ENCODE results near the gene MFF. TPM values are rescaled to one million over a fixed set of nuclear protein-coding genes. Genes with fewer than 3 reads are reported as not detected.

MFF gene
- total and polyA plus RNA-seq, 2 donors from 2014 or later: 80.8 to 110 TPM

DNA sequence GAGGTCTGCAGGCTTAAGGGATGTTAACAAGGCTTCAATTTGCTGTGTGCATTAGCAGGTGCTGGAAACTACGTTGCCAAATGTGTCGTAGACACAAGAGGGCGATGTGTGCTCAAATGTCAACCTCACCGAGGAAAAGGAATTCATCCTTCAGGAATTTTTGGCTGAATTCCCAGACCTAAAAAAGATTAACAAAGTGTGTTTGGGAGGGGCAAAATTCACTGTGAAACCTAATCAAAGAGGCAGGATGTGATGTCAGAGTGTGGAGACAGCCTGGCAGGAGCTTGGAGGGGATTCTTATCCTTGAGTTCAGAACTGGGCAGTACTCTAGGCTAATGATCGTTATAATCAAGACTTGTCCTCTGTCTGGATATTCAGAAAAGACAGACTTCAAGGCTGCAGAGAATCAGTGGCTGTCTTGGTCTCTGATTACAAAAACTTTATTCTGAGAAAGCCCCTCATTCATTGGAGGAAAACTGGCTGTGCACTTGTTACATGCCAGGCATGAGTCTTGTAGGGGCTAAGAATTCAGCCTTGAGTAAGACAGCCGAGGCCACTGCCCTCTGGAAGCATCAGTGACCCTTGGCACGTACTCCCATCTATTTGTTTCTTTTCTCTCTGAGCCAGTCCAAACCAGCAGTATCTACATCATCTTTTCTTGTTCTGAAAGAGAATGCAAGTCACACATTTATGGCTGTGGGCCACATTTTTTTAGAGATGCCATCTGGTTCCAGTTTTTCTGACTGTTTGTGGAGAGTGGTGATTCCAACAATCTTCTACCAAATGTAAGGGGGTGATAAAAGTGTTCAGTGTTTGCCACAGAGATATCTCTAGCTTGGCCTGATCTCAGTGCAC is 81.4 kb downstream of the MFF start:
- H3K36me3 ChIP-seq (ENCODE audit: control insufficient read depth in 2 of 3, insufficient read depth in 3 of 3, low read length in 3 of 3): no peaks in the 10 kb centered on the region
- peaks cover 6 to 15% (median 8%) of the 10 kb centered on the region in 3 donors for H3K4me1 ChIP-seq (ENCODE audit: control insufficient read depth in 2 of 3, insufficient read depth in 2 of 3, low read depth in 1 of 3, low read length in 3 of 3)
- no peaks in the 10 kb centered on the region for H3K27me3 ChIP-seq (ENCODE audit: control insufficient read depth, insufficient read depth, low read length)
- H3K4me3 ChIP-seq (ENCODE audit: low read length in 3 of 3): peak overlapping the region in 2 of 3 donors; percentile 9 to 19
- peak overlapping the region; percentile 72 to 85 for H3K27ac ChIP-seq (ENCODE audit: low read depth in 2 of 2, low read length in 2 of 2)
- TF ChIP-seq, protein P1, sequence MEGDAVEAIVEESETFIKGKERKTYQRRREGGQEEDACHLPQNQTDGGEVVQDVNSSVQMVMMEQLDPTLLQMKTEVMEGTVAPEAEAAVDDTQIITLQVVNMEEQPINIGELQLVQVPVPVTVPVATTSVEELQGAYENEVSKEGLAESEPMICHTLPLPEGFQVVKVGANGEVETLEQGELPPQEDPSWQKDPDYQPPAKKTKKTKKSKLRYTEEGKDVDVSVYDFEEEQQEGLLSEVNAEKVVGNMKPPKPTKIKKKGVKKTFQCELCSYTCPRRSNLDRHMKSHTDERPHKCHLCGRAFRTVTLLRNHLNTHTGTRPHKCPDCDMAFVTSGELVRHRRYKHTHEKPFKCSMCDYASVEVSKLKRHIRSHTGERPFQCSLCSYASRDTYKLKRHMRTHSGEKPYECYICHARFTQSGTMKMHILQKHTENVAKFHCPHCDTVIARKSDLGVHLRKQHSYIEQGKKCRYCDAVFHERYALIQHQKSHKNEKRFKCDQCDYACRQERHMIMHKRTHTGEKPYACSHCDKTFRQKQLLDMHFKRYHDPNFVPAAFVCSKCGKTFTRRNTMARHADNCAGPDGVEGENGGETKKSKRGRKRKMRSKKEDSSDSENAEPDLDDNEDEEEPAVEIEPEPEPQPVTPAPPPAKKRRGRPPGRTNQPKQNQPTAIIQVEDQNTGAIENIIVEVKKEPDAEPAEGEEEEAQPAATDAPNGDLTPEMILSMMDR (IDR thresholded peaks at IDR 0.05; ENCODE audit: borderline replicate concordance, extremely low read depth, insufficient read depth): peak; percentile 90
- peak in 4 of 5 donors; percentile 67 to 98 (median 88) for DNase-seq
- peak; percentile 91 for FAIRE-seq
- no peaks in the 10 kb centered on the region for H3K9me3 ChIP-seq (ENCODE audit: control insufficient read depth in 2 of 3, insufficient read depth in 1 of 3, low read length in 3 of 3)
- peak overlapping the region in 1 of 3 donors; percentile 26 for H3K9ac ChIP-seq (ENCODE audit: low read length in 3 of 3)
- intact Hi-C loops (cut with DNase I): loop anchor here (10.0 kb wide), 1 partner anchor 358 kb away; no protein-coding TSS in a partner anchor

Other genes starting within 250 kb of the MFF start
- gene COL4A4, start 161.0 kb upstream of the MFF start, total RNA-seq: 53.3 TPM
- gene COL4A4, start 161.0 kb upstream of the MFF start, polyA plus RNA-seq (ENCODE audit: insufficient read depth, low read depth, low replicate concordance): 7.2 TPM
- 48.8 TPM for gene COL4A3, start 160.6 kb upstream of the MFF start, total RNA-seq
- 20.8 TPM for gene COL4A3, start 160.6 kb upstream of the MFF start, polyA plus RNA-seq (ENCODE audit: insufficient read depth, low read depth, low replicate concordance)
- gene TM4SF20, start 54.1 kb downstream of the MFF start, total RNA-seq: not detected
- not detected for gene TM4SF20, start 54.1 kb downstream of the MFF start, polyA plus RNA-seq (ENCODE audit: insufficient read depth, low read depth, low replicate concordance)
- not detected for gene SCYGR1, start 62.7 kb downstream of the MFF start, total RNA-seq
- not detected for gene SCYGR1, start 62.7 kb downstream of the MFF start, polyA plus RNA-seq (ENCODE audit: insufficient read depth, low read depth, low replicate concordance)
- 98.9 TPM for gene AGFG1, start 146.9 kb downstream of the MFF start, total RNA-seq
- 36.6 TPM for gene AGFG1, start 146.9 kb downstream of the MFF start, polyA plus RNA-seq (ENCODE audit: insufficient read depth, low read depth, low replicate concordance)

Data from kidney (tissue), 14 donors.